Neutrophil (primary cell): ENCODE measurements around the gene RAPSN.

Source experiments
- H3K27ac ChIP-seq: fragments of 200-600 bp; sonication (generic); 2 replicates; pipeline ENCODE4 v1.5.1; 2016; ENCODE audit warnings: mild to moderate bottlenecking, moderate library complexity
- H3K27me3 ChIP-seq: fragments of 200-600 bp; sonication (generic); 2 replicates; pipeline ENCODE4 v1.6.0; 2016; ENCODE audit warnings: mild to moderate bottlenecking
- H3K36me3 ChIP-seq: fragments of 200-600 bp; sonication (generic); 2 replicates; pipeline ENCODE4 v1.5.1; 2017
- H3K4me1 ChIP-seq, 2 experiments: fragments of 200-600 bp in 1 of 2; sonication (generic) in 1 of 2; 1 replicate in 1 of 2; 2 replicates in 1 of 2; pipeline versions ENCODE4 v1.5.1 to v1.6.1; 2013 to 2016; ENCODE audit warnings: low read depth in 1 of 2, low read length in 1 of 2, mild to moderate bottlenecking in 1 of 2, moderate library complexity in 1 of 2; ENCODE audit not compliant: control insufficient read depth in 1 of 2, insufficient read depth in 1 of 2
- H3K4me3 ChIP-seq, 2 experiments: fragments of 200-600 bp in 1 of 2; sonication (generic) in 1 of 2; 1 replicate in 1 of 2; 2 replicates in 1 of 2; pipeline ENCODE4 v1.5.1; 2013 to 2016; ENCODE audit warnings: low read depth in 1 of 2, low read length in 1 of 2, mild to moderate bottlenecking in 1 of 2, moderate library complexity in 1 of 2
- H3K9me3 ChIP-seq: fragments of 200-600 bp; sonication (generic); 2 replicates; pipeline ENCODE4 v1.5.1; 2016
- CTCF ChIP-seq: fragments of 200-600 bp; sonication (generic); IDR thresholded peaks from 2 replicates; pipeline ENCODE4 v1.5.1; 2016; ENCODE audit warnings: antibody characterized with exemption

Gene RAPSN

GRCh38 chr11:47425611-47426010 is 23.3 kb downstream of the RAPSN start:
- peaks cover 23% of the 10 kb centered on the region for H3K36me3 ChIP-seq
- no peak for TF ChIP-seq CTCF
- peak overlapping the region; percentile 79 to 80 for H3K4me3 ChIP-seq
- no peaks in the 10 kb centered on the region for H3K9me3 ChIP-seq
- H3K27me3 ChIP-seq: no peaks in the 10 kb centered on the region
- H3K27ac ChIP-seq: peak overlapping the region; percentile 79
- peaks cover 19 to 21% of the 10 kb centered on the region in 2 experiments for H3K4me1 ChIP-seq

GRCh38 chr11:47418454-47419259 is 30.3 kb downstream of the RAPSN start:
- Histone ChIP-seq H3K27ac (no peak overlapping the region), H3K4me3 (no peak overlapping the region), H3K27me3 (no peaks in the 10 kb centered on the region), H3K9me3 (no peaks in the 10 kb centered on the region), H3K4me1 (no peaks in the 10 kb centered on the region), H3K36me3 (peaks cover 76% of the 10 kb centered on the region)
- TF ChIP-seq CTCF: no peak

DNA sequence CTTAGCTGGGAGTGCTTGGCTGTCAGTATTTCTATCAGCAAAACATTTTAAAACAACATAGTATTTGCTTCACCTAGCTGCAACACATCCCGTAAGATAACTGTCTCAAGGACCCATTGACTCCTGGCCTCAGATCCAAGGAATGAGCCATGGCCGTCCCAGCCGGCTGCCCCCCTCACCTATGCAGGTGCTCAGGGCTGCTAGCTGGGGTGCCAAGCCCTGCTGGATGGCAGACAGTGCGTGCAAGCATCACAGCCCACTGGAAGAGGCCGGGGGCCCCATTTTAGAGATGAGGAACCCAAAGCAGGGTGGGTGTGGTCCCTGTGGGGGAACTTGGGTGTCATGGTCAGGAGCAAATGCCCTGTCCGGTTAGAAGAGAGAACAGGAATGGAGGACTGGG is 31.2 kb downstream of the RAPSN start:
- Histone ChIP-seq H3K36me3 (peaks cover 76% of the 10 kb centered on the region), H3K9me3 (no peaks in the 10 kb centered on the region), H3K4me1 (no peaks in the 10 kb centered on the region), H3K4me3 (no peak overlapping the region), H3K27me3 (no peaks in the 10 kb centered on the region), H3K27ac (no peak overlapping the region)
- TF ChIP-seq CTCF: no peak

- H3K27ac ChIP-seq: no peak overlapping the region
- peaks cover 0 to 6% of the 10 kb centered on the region in 2 experiments for H3K4me1 ChIP-seq
These were observed 32.9 kb downstream of the RAPSN start for GRCh38 chr11:47415949-47416472.

GRCh38 chr11:47415091-47415854 is 33.7 kb downstream of the RAPSN start:
- peaks cover 64% of the 10 kb centered on the region for H3K36me3 ChIP-seq
- no peak overlapping the region for H3K27ac ChIP-seq
- peaks cover 0 to 6% of the 10 kb centered on the region in 2 experiments for H3K4me1 ChIP-seq
- H3K9me3 ChIP-seq: no peaks in the 10 kb centered on the region
- H3K27me3 ChIP-seq: no peaks in the 10 kb centered on the region
- no peak for TF ChIP-seq CTCF
- no peak overlapping the region for H3K4me3 ChIP-seq

More at GRCh38 chr11:47415949-47416472, 32.9 kb downstream of the RAPSN start:
- no peaks in the 10 kb centered on the region for H3K9me3 ChIP-seq
- no peak for TF ChIP-seq CTCF
- H3K4me3 ChIP-seq: no peak overlapping the region
- H3K27me3 ChIP-seq: no peaks in the 10 kb centered on the region
- H3K36me3 ChIP-seq: peaks cover 70% of the 10 kb centered on the region
